Cardiac fibroblast (primary cell): ENCODE data around the gene GRIK5.

Experiments
- DNase-seq, 2 donors: peaks; one replicate each; pipeline versions ENCODE4 v3.0.0 to v3.0.0-alpha.2; 2010; ENCODE audit warnings: low read depth in 2 of 2
- H3K4me3 ChIP-seq, 2 donors: replicated peaks in 1 of 2; 1 replicate in 1 of 2; 2 replicates in 1 of 2; pipeline ENCODE4 v1.5.1; 2011; ENCODE audit warnings: low read depth in 2 of 2, low read length in 2 of 2, mild to moderate bottlenecking in 2 of 2, moderate library complexity in 1 of 2
- CTCF ChIP-seq: IDR thresholded peaks from one replicate; pipeline ENCODE4 v1.5.1; 2011; ENCODE audit warnings: low read depth, mild to moderate bottlenecking, low read length, inconsistent platforms

The GRIK5 gene

GRCh38 chr19:42003506-42004294 is 66.3 kb downstream of the GRIK5 start:
- DNase-seq: no peak
- no peak for TF ChIP-seq CTCF
- no peak overlapping the region for H3K4me3 ChIP-seq

GRCh38 chr19:41999878-42000208 is 70.2 kb downstream of the GRIK5 start:
- no peak overlapping the region for H3K4me3 ChIP-seq
- DNase-seq: no peak
- no peak for TF ChIP-seq CTCF

GRCh38 chr19:41999071-41999877 is 70.7 kb downstream of the GRIK5 start:
- TF ChIP-seq CTCF: no peak
- no peak for DNase-seq
- no peak overlapping the region for H3K4me3 ChIP-seq

GRCh38 chr19:41998246-41999020 is 71.6 kb downstream of the GRIK5 start:
- peak; percentile 40 to 47 for DNase-seq
- TF ChIP-seq CTCF: peak; percentile 79

GRCh38 chr19:41997851-41998229 is 72.2 kb downstream of the GRIK5 start:
- no peak overlapping the region for H3K4me3 ChIP-seq

More at GRCh38 chr19:41998246-41999020, 71.6 kb downstream of the GRIK5 start:
- H3K4me3 ChIP-seq: no peak overlapping the region

More at GRCh38 chr19:41997851-41998229, 72.2 kb downstream of the GRIK5 start:
- no peak for DNase-seq
- no peak for TF ChIP-seq CTCF
